Sigmoid colon (tissue), 4 donors: Measurements from ENCODE around the gene IL1R1.

Source experiments
- EP300 ChIP-seq, 4 donors: sonication (generic); formaldehyde crosslinking; IDR thresholded peaks; one replicate each; pipeline ENCODE4 v1.6.1; 2017; ENCODE audit warnings: antibody characterized with exemption in 4 of 4
- POLR2A ChIP-seq, 2 donors: fragments of 450-650 bp; IDR thresholded peaks; one replicate each; pipeline ENCODE4 v1.6.1; 2016; ENCODE audit warnings: antibody characterized with exemption in 2 of 2, mild to moderate bottlenecking in 2 of 2, moderate library complexity in 2 of 2
- POLR2AphosphoS5 ChIP-seq, 4 donors: sonication (generic); formaldehyde crosslinking; IDR thresholded peaks; one replicate each; pipeline ENCODE4 v1.6.1; 2017; ENCODE audit warnings: antibody characterized with exemption in 4 of 4
- TF ChIP-seq, protein P1 (sequence below), 4 experiments: fragments of 450-650 bp in 3 of 4; fragments of 200-600 bp in 1 of 4; IDR thresholded peaks; one replicate each; pipeline ENCODE4 v1.5.1; 2016 to 2019; ENCODE audit warnings: antibody characterized with exemption in 4 of 4, mild to moderate bottlenecking in 3 of 4, moderate library complexity in 2 of 4

DNA sequence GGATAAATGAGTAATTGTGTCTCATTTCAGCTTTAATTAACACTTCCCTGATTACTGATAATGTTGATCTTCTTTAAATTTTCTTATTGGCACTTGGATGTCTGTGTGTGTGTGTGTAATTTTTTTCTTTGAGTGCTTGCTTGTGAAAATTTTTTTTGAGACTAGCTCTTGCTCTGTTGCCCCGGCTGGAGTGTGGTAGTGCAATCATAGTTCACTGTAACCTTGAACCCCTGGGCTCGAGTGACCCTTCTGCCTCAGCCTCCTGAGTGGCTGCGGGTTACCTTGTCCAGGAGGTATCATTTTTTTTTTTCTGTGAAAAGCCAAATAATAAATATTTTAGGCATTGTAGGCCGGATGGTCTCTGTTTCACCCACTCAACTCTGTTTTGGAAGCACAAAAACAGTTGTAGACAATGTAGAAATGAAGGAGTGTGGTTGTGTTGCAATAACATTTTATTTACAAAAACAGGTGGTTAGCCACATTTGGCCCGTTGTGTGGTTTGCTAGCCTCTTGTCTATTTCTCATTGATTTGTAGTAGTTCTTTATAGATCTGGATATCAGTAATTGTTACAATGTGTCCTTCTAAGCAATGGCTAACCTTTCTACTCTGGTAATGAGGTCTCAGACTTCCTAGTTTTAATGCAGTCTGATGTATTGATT is 52.2 kb downstream of the IL1R1 start:
- TF ChIP-seq POLR2A (IDR thresholded peaks at IDR 0.05) (no peak), POLR2AphosphoS5 (IDR thresholded peaks at IDR 0.05) (no peak), EP300 (IDR thresholded peaks at IDR 0.05) (no peak)
- TF ChIP-seq, protein P1, sequence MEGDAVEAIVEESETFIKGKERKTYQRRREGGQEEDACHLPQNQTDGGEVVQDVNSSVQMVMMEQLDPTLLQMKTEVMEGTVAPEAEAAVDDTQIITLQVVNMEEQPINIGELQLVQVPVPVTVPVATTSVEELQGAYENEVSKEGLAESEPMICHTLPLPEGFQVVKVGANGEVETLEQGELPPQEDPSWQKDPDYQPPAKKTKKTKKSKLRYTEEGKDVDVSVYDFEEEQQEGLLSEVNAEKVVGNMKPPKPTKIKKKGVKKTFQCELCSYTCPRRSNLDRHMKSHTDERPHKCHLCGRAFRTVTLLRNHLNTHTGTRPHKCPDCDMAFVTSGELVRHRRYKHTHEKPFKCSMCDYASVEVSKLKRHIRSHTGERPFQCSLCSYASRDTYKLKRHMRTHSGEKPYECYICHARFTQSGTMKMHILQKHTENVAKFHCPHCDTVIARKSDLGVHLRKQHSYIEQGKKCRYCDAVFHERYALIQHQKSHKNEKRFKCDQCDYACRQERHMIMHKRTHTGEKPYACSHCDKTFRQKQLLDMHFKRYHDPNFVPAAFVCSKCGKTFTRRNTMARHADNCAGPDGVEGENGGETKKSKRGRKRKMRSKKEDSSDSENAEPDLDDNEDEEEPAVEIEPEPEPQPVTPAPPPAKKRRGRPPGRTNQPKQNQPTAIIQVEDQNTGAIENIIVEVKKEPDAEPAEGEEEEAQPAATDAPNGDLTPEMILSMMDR (IDR thresholded peaks at IDR 0.05): no peak
